Spleen (tissue), 11 donors: ENCODE results near the gene UQCRC1. TPM values are rescaled to one million over a fixed set of nuclear protein-coding genes. Genes with fewer than 3 reads are reported as not detected.

Source experiments
- DNase-seq: peaks from one replicate; pipeline ENCODE4 v3.0.0-alpha.2; 2020
- H3K27ac ChIP-seq, 8 donors: fragments of 200-600 bp; sonication (generic) in 7 of 8; 1 replicate in 4 of 8; 2 replicates in 4 of 8; pipeline versions ENCODE4 v1.5.0 to v1.8.0; 2016 to 2021; ENCODE audit warnings: inconsistent platforms in 4 of 8, mild to moderate bottlenecking in 4 of 8, moderate library complexity in 1 of 8
- H3K27me3 ChIP-seq, 7 donors: fragments of 200-600 bp; sonication (generic) in 6 of 7; replicated peaks in 1 of 7; 1 replicate in 4 of 7; 2 replicates in 3 of 7; pipeline versions ENCODE4 v1.5.0 to v1.8.0; 2016 to 2021; ENCODE audit warnings: inconsistent platforms in 3 of 7, mild to moderate bottlenecking in 1 of 7
- H3K36me3 ChIP-seq, 6 donors: fragments of 200-600 bp; sonication (generic) in 5 of 6; 1 replicate in 4 of 6; 2 replicates in 2 of 6; pipeline versions ENCODE4 v1.5.0 to v1.8.0; 2016 to 2021; ENCODE audit warnings: inconsistent platforms in 2 of 6
- H3K4me1 ChIP-seq, 6 donors: fragments of 200-600 bp; sonication (generic) in 5 of 6; 1 replicate in 3 of 6; 2 replicates in 3 of 6; pipeline versions ENCODE4 v1.5.0 to v1.8.0; 2016 to 2021; ENCODE audit warnings: inconsistent platforms in 3 of 6
- H3K4me3 ChIP-seq, 8 donors: fragments of 200-600 bp; sonication (generic) in 7 of 8; 1 replicate in 4 of 8; 2 replicates in 4 of 8; pipeline versions ENCODE4 v1.5.0 to v1.8.0; 2016 to 2021; ENCODE audit warnings: inconsistent platforms in 4 of 8, mild to moderate bottlenecking in 4 of 8, moderate library complexity in 2 of 8
- H3K9me3 ChIP-seq, 8 donors: fragments of 200-600 bp; sonication (generic) in 7 of 8; 1 replicate in 4 of 8; 2 replicates in 4 of 8; pipeline versions ENCODE4 v1.5.0 to v1.8.0; 2016 to 2021; ENCODE audit warnings: inconsistent platforms in 4 of 8
- POLR2A ChIP-seq, 3 donors: fragments of 450-650 bp; IDR thresholded peaks; one replicate each; pipeline ENCODE4 v1.5.1; 2017; ENCODE audit warnings: antibody characterized with exemption in 3 of 3, mild to moderate bottlenecking in 1 of 3
- POLR2AphosphoS5 ChIP-seq, 3 donors: sonication (generic); formaldehyde crosslinking; IDR thresholded peaks; one replicate each; pipeline ENCODE4 v1.5.1; 2017; ENCODE audit warnings: antibody characterized with exemption in 3 of 3
- WGBS, 5 donors: extraction: QIAGEN DNeasy Blood & Tissue Kit in 3 of 5; methylation state at CpG; one replicate each; pipeline versions ENCODE4 v1.1.5 to v1.1.7; 2013 to 2018; 5-methylcytosine and 5-hydroxymethylcytosine counted together
- intact Hi-C: fragments of 100-400 bp; cut with DNase I; formaldehyde crosslinking; loops from one replicate; pipeline ENCODE4 v1.15.0; 2023; ENCODE audit warnings: low total_unique reads
- polyA plus RNA-seq, 3 donors: library from polyadenylated mRNA; stranded (reverse); fragments of 200-250 nt; gene quantifications; one replicate each; pipeline ENCODE4 v1.2.1, GENCODE V29; 2013
- total RNA-seq, 7 donors: library from RNA; depleted of rRNA in 3 of 7; stranded (reverse); fragments of >200 nt in 3 of 7; fragmentation: NEBNext Ultra II Directional in 4 of 7; extraction: Animal tissue kit (Norgen Biotek cat#: 25700) in 4 of 7; gene quantifications; one replicate each; pipeline versions ENCODE4 v1.1.0 to v1.2.1, GENCODE V29; 2016 to 2021
- TF ChIP-seq, protein P1 (sequence below), 11 experiments: fragments of 200-600 bp in 7 of 11; fragments of 450-650 bp in 4 of 11; sonication (generic) in 4 of 11; IDR thresholded peaks in 8 of 11; conservative IDR thresholded peaks in 3 of 11; 1 replicate in 7 of 11; 2 replicates in 4 of 11; pipeline versions ENCODE4 v1.4.0 to v1.8.0; 2016 to 2021; ENCODE audit warnings: antibody characterized with exemption in 11 of 11, inconsistent platforms in 4 of 11, mild to moderate bottlenecking in 1 of 11
- donor health status: healthy with polysubstance abuse.
- donor health status: DM: no; HTN: no; CAD: no; lungs with moderate emphysema.
- donor health status: DM: no; HTN: no; CAD: no.
- donor health status: Bipolar disorder and iron deficiency.
- donor health status: healthy.
- donor health status: DM: no; HTN: no; CAD: no.
- donor health status: DM: yes; HTN: yes; CAD: no.

UQCRC1 gene
- total and polyA plus RNA-seq, 10 donors = 88.6 to 222 (median 128) TPM

DNA sequence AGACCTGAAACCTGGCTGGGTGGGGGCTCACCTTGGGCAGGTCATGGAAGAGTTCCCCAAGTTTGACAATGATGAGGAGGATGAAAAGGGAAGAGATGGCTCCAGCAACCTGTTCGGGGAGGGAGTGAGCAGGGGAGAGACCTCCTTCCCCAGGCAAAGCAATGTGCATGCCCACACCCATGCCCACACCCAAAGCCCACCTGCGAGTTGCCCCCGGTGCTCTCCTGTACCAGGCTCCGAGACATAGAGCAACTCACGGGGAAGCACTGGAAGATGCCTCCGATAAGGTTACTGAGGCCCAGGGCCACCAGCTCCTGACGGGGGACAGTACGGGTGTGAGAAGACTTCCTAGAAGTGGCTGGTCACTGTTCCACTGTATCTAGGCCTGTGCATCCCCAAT, 21.0 kb upstream of the UQCRC1 start:
- WGBS, 5 donors = 88 to 100% (median 96%) methylated on average over 6 to 8 of the region's 8 CpGs

DNA sequence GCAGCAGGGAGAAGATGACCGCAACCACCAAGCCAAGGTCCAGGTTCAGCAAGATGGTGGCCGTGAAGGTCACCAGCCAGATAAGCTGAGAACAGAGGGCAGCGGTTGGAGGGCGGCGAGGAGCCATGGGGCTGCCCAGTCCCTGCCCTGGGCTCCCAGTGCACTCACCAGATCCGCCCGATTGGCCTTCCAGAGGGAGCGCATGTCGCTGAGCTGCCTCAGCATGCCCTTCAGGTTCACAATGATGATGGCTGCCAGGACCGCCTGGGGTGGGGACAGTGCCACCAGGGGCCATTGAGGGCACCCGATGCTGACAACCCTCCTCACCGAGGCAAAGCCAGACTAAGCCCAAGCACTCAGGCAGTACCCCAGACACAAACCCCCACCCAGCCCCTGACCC, 20.4 kb upstream of the UQCRC1 start:
- WGBS, 5 donors = 94 to 99% (median 96%) methylated on average over 8 to 12 of the region's 12 CpGs
- intact Hi-C loops = no loop called here
- Histone ChIP-seq H3K36me3 (peaks cover 0 to 89% (median 48%) of the 10 kb centered on the region in 6 donors), H3K27me3 (no peaks in the 10 kb centered on the region), H3K4me3 (no peak overlapping the region), H3K27ac (no peak overlapping the region), H3K4me1 (peaks cover 4 to 19% (median 13%) of the 10 kb centered on the region in 6 donors), H3K9me3 (no peaks in the 10 kb centered on the region)
- no peak for DNase-seq
- TF ChIP-seq POLR2A (IDR thresholded peaks at IDR 0.05) = no peak
- TF ChIP-seq, protein P1, sequence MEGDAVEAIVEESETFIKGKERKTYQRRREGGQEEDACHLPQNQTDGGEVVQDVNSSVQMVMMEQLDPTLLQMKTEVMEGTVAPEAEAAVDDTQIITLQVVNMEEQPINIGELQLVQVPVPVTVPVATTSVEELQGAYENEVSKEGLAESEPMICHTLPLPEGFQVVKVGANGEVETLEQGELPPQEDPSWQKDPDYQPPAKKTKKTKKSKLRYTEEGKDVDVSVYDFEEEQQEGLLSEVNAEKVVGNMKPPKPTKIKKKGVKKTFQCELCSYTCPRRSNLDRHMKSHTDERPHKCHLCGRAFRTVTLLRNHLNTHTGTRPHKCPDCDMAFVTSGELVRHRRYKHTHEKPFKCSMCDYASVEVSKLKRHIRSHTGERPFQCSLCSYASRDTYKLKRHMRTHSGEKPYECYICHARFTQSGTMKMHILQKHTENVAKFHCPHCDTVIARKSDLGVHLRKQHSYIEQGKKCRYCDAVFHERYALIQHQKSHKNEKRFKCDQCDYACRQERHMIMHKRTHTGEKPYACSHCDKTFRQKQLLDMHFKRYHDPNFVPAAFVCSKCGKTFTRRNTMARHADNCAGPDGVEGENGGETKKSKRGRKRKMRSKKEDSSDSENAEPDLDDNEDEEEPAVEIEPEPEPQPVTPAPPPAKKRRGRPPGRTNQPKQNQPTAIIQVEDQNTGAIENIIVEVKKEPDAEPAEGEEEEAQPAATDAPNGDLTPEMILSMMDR (IDR thresholded peaks at IDR 0.05 in 8 of 11, conservative IDR thresholded peaks at IDR 0.05 in 3 of 11) = no peak
- TF ChIP-seq POLR2AphosphoS5 (IDR thresholded peaks at IDR 0.05) = no peak

More for the DNA sequence above, 21.0 kb upstream of the UQCRC1 start:
- intact Hi-C loops = no loop called here
- H3K4me3 ChIP-seq = no peak overlapping the region
- no peaks in the 10 kb centered on the region for H3K9me3 ChIP-seq
- H3K4me1 ChIP-seq = peaks cover 4 to 22% (median 13%) of the 10 kb centered on the region in 6 donors
- H3K27ac ChIP-seq = no peak overlapping the region
- DNase-seq = no peak
- no peaks in the 10 kb centered on the region for H3K27me3 ChIP-seq
- peaks cover 0 to 84% (median 44%) of the 10 kb centered on the region in 6 donors for H3K36me3 ChIP-seq
- TF ChIP-seq POLR2AphosphoS5 (IDR thresholded peaks at IDR 0.05) (no peak), POLR2A (IDR thresholded peaks at IDR 0.05) (no peak)

DNA sequence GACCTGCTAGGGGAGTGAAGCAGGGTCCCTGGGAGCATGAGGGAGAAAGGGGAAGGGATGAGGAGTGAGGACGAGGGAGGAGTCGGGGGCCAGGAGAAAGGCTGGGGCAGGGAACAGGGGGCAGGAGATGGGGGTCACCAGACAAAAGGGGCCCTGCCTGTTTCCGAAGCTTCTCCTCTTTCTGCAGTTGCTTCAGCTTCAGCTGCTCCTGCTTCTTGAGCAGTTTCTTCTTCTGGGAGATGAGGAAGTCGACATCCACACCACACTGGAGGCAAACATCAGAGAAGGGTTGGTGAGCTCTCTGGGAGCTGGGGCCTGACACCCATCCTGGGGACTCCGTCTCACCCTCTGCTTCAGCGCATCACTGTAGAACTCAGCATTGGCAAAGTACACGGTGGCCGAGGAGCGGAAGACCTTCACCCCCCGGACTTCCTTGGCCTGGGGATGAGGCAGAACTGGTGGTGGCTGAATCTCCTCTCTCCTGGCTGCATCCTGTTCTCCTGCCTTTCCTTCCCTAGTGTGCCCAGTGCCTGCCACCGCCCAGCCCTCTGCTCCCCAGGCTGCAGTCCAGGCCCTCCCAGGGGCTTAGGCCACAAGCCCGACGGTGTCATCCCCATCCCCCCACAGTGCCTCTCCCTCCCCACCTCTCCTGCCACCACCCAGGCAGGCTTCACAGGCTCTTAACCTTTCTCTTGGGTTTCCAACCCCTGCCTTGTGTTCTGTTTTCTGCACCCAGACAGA, 19.0 kb upstream of the UQCRC1 start:
- no peak for DNase-seq
- H3K4me1 ChIP-seq = peaks cover 0 to 16% (median 2%) of the 10 kb centered on the region in 6 donors
- H3K4me3 ChIP-seq = no peak overlapping the region
- intact Hi-C loops = no loop called here
- H3K27ac ChIP-seq = no peak overlapping the region
- TF ChIP-seq POLR2A (IDR thresholded peaks at IDR 0.05) (no peak), POLR2AphosphoS5 (IDR thresholded peaks at IDR 0.05) (no peak)
- TF ChIP-seq, protein P1 (IDR thresholded peaks at IDR 0.05 in 8 of 11, conservative IDR thresholded peaks at IDR 0.05 in 3 of 11) = no peak
- peaks cover 0 to 94% (median 48%) of the 10 kb centered on the region in 6 donors for H3K36me3 ChIP-seq
- no peaks in the 10 kb centered on the region for H3K27me3 ChIP-seq
- no peaks in the 10 kb centered on the region for H3K9me3 ChIP-seq
- 78 to 93% (median 85%) methylated on average over 12 to 13 of the region's 13 CpGs for WGBS, 5 donors

DNA sequence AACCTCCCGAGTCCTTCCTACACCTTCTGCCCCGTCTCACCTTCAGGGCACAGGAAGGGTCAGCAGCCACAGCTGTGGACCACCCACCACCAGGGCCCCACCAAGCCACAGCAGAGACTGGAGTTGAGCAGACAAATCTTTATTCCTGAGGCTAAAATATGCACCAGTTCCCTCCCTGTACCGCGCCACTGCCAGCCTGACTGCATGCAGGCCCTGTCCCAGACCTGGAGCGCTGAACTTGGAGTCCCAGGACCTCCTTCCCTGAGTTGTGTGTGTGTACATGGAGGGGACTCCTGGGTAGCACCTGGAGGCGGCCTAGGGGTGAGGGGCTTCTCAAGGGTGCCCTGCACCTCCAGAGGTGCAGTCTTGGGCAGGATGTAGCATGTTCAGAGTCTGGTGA, 16.2 kb upstream of the UQCRC1 start:
- Histone ChIP-seq H3K4me3 (no peak overlapping the region), H3K27ac (no peak overlapping the region), H3K9me3 (no peaks in the 10 kb centered on the region), H3K27me3 (no peaks in the 10 kb centered on the region), H3K4me1 (peaks cover 0 to 15% (median 0%) of the 10 kb centered on the region in 6 donors), H3K36me3 (peaks cover 0 to 65% (median 39%) of the 10 kb centered on the region in 6 donors)
- TF ChIP-seq, protein P1 (IDR thresholded peaks at IDR 0.05 in 8 of 11, conservative IDR thresholded peaks at IDR 0.05 in 3 of 11) = no peak
- TF ChIP-seq POLR2A (IDR thresholded peaks at IDR 0.05) = no peak
- no peak for TF ChIP-seq POLR2AphosphoS5 (IDR thresholded peaks at IDR 0.05)
- no peak for DNase-seq
- WGBS, 5 donors = 93 to 99% (median 94%) methylated on average over 5 to 6 of the region's 6 CpGs
- intact Hi-C loops = no loop called here
